ENCODE results near the gene IFITM10. TPM values are rescaled to one million over a fixed set of nuclear protein-coding genes. Genes with fewer than 3 reads are reported as not detected.

IFITM10 gene
- total and polyA plus RNA-seq, 12 donors = 0.28 to 267 (median 31.6) TPM

- no peaks in the 10 kb centered on the region for H3K27me3 ChIP-seq
- H3K9me3 ChIP-seq (replicated peaks in 1 of 3) = no peaks in the 10 kb centered on the region
- no peak overlapping the region for H3K27ac ChIP-seq
- no peaks in the 10 kb centered on the region for H3K4me1 ChIP-seq (replicated peaks in 1 of 2)
- no peak overlapping the region for H3K4me3 ChIP-seq
- WGBS, 4 donors = 76 to 78% (median 77%) methylated on average over 12 of the region's 12 CpGs
- no peaks in the 10 kb centered on the region for H3K36me3 ChIP-seq (replicated peaks in 1 of 2)
- TF ChIP-seq CTCF (IDR thresholded peaks at IDR 0.05) (no peak), POLR2A (IDR thresholded peaks at IDR 0.05) (no peak)
- intact Hi-C loops (cut with DNase I) = no loop called here
- peak in 1 of 7 donors; percentile 31 for DNase-seq
Observed at GRCh38 chr11:1792461-1792860, 42.1 kb upstream of the IFITM10 start.

- Histone ChIP-seq H3K27ac (no peak overlapping the region), H3K4me3 (no peak overlapping the region), H3K36me3 (replicated peaks in 1 of 2) (no peaks in the 10 kb centered on the region), H3K27me3 (no peaks in the 10 kb centered on the region), H3K4me1 (replicated peaks in 1 of 2) (no peaks in the 10 kb centered on the region), H3K9me3 (replicated peaks in 1 of 3) (no peaks in the 10 kb centered on the region)
- no peak for DNase-seq
- no peak for TF ChIP-seq POLR2A (IDR thresholded peaks at IDR 0.05)
- no peak for TF ChIP-seq CTCF (IDR thresholded peaks at IDR 0.05)
- intact Hi-C loops (cut with DNase I) = no loop called here
- WGBS, 4 donors = 83 to 93% (median 87%) methylated on average over 6 of the region's 6 CpGs
Observed at GRCh38 chr11:1791912-1792311, 41.5 kb upstream of the IFITM10 start.

- Histone ChIP-seq H3K9me3 (replicated peaks in 1 of 3) (no peaks in the 10 kb centered on the region), H3K27me3 (no peaks in the 10 kb centered on the region), H3K4me1 (replicated peaks in 1 of 2) (no peaks in the 10 kb centered on the region), H3K4me3 (no peak overlapping the region), H3K36me3 (replicated peaks in 1 of 2) (no peaks in the 10 kb centered on the region), H3K27ac (peak overlapping the region in 1 of 5 donors; percentile 10)
- peak in 3 of 7 donors; percentile 37 to 62 (median 52) for DNase-seq
- TF ChIP-seq CTCF (IDR thresholded peaks at IDR 0.05) (no peak), POLR2A (IDR thresholded peaks at IDR 0.05) (no peak)
- intact Hi-C loops (cut with DNase I) = no loop called here
- WGBS, 4 donors = 46 to 79% (median 67%) methylated on average over 4 of the region's 4 CpGs
Observed at GRCh38 chr11:1786466-1786865, 36.1 kb upstream of the IFITM10 start.

GRCh38 chr11:1785749-1786413 is 35.5 kb upstream of the IFITM10 start:
- WGBS, 4 donors = 73 to 81% (median 79%) methylated on average over 19 to 21 of the region's 21 CpGs
- TF ChIP-seq CTCF (IDR thresholded peaks at IDR 0.05) (no peak), POLR2A (IDR thresholded peaks at IDR 0.05) (no peak)
- peak in 3 of 7 donors; percentile 29 to 37 (median 37) for DNase-seq
- no peaks in the 10 kb centered on the region for H3K4me1 ChIP-seq (replicated peaks in 1 of 2)
- intact Hi-C loops (cut with DNase I) = no loop called here
- peak overlapping the region in 1 of 5 donors; percentile 10 for H3K27ac ChIP-seq
- H3K36me3 ChIP-seq (replicated peaks in 1 of 2) = no peaks in the 10 kb centered on the region
- H3K9me3 ChIP-seq (replicated peaks in 1 of 3) = no peaks in the 10 kb centered on the region
- no peak overlapping the region for H3K4me3 ChIP-seq
- H3K27me3 ChIP-seq = no peaks in the 10 kb centered on the region
